Right renal cortex interstitium (tissue), 3 donors: ENCODE measurements around the gene LTK. TPM values are rescaled to one million over a fixed set of nuclear protein-coding genes. Genes with fewer than 3 reads are reported as not detected.
A peak's percentile ranks its signal among the peaks of the same experiment; 100 is the strongest.
"Not testable (repeated sequence)": the region's sequence is repeated elsewhere in the genome, so short reads cannot be mapped to it uniquely, and the experiment has no call there.

ENCODE experiments used
- DNase-seq, 3 donors: peaks; one replicate each; pipeline ENCODE4 v3.0.0-alpha.2; 2013; ENCODE audit warnings: low read depth in 3 of 3, low spot score in 2 of 3
- polyA plus RNA-seq, 3 donors: library from polyadenylated mRNA; unstranded; fragments of 120-200 nt; gene quantifications; one replicate each; pipeline ENCODE4 v1.2.1, GENCODE V29; 2013; ENCODE audit not compliant: insufficient read length in 3 of 3

The LTK gene
- polyA plus RNA-seq, 3 donors, result 1.4 to 1.6 (median 1.5) TPM

GRCh38 chr15:41482110-41482877 lies 31.3 kb downstream of the LTK start:
- no peak for DNase-seq

- DNase-seq, result no peak
These were observed 33.1 kb downstream of the LTK start for GRCh38 chr15:41480396-41481140.

GRCh38 chr15:41476416-41477048 lies 37.1 kb downstream of the LTK start:
- no peak for DNase-seq

GRCh38 chr15:41474941-41475340 lies 38.7 kb downstream of the LTK start:
- no peak for DNase-seq

- DNase-seq, result no peak
These were observed 39.2 kb downstream of the LTK start for GRCh38 chr15:41474436-41474835.

GRCh38 chr15:41473418-41473817 lies 40.2 kb downstream of the LTK start:
- DNase-seq, result no peak

- not testable (repeated sequence) for DNase-seq
These were observed 44.0 kb downstream of the LTK start for GRCh38 chr15:41469644-41470043.

GRCh38 chr15:41466711-41467110 lies 46.9 kb downstream of the LTK start:
- no peak for DNase-seq

- peak in 2 of 3 donors; percentile 23 to 26 for DNase-seq
These were observed 47.7 kb downstream of the LTK start for GRCh38 chr15:41465822-41466421.

- no peak for DNase-seq
These were observed 48.6 kb downstream of the LTK start for GRCh38 chr15:41464889-41465580.

- no peak for DNase-seq
These were observed 51.4 kb downstream of the LTK start for GRCh38 chr15:41462084-41462795.

Other genes with a start within 250 kb of the LTK start
- gene OIP5, start 181.2 kb downstream of the LTK start, polyA plus RNA-seq, result 10 to 100 TPM in 1 of 3 donors, 1 to 10 TPM in 2; 8.8 to 10.3 (median 9.0) TPM
- 100 to 1,000 TPM in 1 of 3 donors, 10 to 100 TPM in 2; 94.7 to 112 (median 98.3) TPM for gene NUSAP1, start 180.9 kb downstream of the LTK start, polyA plus RNA-seq
- gene NDUFAF1, start 111.3 kb downstream of the LTK start, polyA plus RNA-seq, result 10 to 100 TPM; 26.0 to 28.2 (median 27.2) TPM
- gene RTF1, start 96.7 kb downstream of the LTK start, polyA plus RNA-seq, result 10 to 100 TPM; 67.2 to 70.0 (median 67.6) TPM
- under 1 TPM; 0.42 to 0.68 (median 0.50) TPM for gene ITPKA, start 20.0 kb downstream of the LTK start, polyA plus RNA-seq
- gene RPAP1, start 30.4 kb upstream of the LTK start, polyA plus RNA-seq, result 10 to 100 TPM; 23.6 to 32.7 (median 25.1) TPM
- gene TYRO3, start 45.4 kb upstream of the LTK start, polyA plus RNA-seq, result 100 to 1,000 TPM; 149 to 175 (median 154) TPM
- 10 to 100 TPM; 34.7 to 38.3 (median 34.8) TPM for gene MGA, start 146.6 kb upstream of the LTK start, polyA plus RNA-seq